GM12892 (cell line): ENCODE results near the gene KLF3.

Experiments
- DNase-seq: peaks from one replicate; pipeline ENCODE4 v3.0.0; 2011; ENCODE audit not compliant: insufficient read length
- FAIRE-seq: peaks from 2 replicates; lab custom pipeline; 2011; peaks lifted over from hg19 to GRCh38; lab: Jason Lieb, UNC
- POLR2A ChIP-seq: IDR thresholded peaks from 2 replicates; pipeline ENCODE4 v1.6.1; 2011; ENCODE audit warnings: low read depth, low read length, control low read depth
- POLR2AphosphoS5 ChIP-seq: IDR thresholded peaks from 2 replicates; pipeline ENCODE4 v1.6.1; 2011; ENCODE audit warnings: low read depth, low read length, control low read depth
- TAF1 ChIP-seq: IDR thresholded peaks from 2 replicates; pipeline ENCODE4 v1.6.1; 2011; ENCODE audit warnings: low read depth, mild to moderate bottlenecking, control low read depth, low read length, borderline replicate concordance

The KLF3 gene

DNA sequence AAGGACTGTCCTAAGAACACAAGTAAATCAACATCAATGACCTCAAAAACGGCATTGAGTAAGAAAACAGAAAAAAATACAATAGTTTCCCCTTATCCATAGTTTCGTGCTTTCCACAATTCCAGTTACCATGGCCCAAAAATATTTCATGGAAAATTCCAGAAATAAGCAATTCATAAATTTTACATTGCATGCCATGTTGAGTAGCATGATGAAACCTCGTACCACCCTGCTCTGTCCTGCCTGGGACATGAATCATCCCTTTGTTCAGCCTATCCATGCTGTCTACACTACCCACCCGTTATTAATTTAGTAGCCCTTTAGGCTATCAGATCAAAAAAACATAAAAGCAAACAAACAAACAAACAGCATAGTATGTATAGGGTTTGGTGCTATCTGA lies 51.1 kb downstream of the KLF3 start:
- no peak for FAIRE-seq
- no peak for TF ChIP-seq POLR2A
- no peak for TF ChIP-seq POLR2AphosphoS5
- no peak for TF ChIP-seq TAF1
- no peak for DNase-seq

DNA sequence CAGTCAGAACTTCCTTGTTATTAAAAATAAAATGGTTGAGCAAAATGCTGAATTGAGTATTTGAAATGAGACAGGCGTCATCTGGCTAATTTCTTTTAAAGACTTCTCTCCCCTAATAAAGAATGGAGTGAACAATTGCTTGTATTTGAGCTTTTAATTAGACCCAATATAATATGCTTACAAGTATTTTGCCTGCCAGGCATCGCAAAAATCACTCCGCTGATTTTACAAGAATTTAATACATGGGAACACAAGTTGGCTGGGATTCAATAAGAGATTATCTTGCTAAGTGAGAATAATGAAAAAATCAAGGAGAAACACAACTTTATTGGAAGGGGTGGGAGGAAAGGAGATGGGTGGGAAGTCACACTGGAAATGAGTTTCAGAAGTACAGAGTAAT lies 52.3 kb downstream of the KLF3 start:
- DNase-seq (no peak), FAIRE-seq (no peak)
- TF ChIP-seq POLR2AphosphoS5 (no peak), TAF1 (no peak), POLR2A (no peak)

DNA sequence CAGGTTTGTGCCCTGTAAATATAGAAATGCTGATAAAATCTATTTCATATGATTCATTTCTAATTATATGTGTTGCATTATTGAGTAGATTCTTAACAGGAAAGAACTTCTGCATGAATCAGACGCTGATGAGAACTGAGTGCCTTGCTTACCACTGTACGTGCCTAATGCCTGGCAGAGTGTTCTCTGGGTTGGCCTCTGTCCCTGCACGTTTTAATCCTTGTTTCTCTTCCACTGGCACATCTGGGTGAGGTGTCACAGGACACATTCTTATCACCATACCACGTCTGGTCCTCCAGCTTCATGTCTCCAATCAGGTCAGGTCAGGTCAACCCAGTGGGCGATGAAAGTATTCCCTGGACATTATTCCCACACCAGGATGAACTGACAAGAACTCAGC lies 53.6 kb downstream of the KLF3 start:
- FAIRE-seq (no peak), DNase-seq (no peak)
- no peak for TF ChIP-seq POLR2A
- TF ChIP-seq TAF1, result no peak
- TF ChIP-seq POLR2AphosphoS5, result no peak

DNA sequence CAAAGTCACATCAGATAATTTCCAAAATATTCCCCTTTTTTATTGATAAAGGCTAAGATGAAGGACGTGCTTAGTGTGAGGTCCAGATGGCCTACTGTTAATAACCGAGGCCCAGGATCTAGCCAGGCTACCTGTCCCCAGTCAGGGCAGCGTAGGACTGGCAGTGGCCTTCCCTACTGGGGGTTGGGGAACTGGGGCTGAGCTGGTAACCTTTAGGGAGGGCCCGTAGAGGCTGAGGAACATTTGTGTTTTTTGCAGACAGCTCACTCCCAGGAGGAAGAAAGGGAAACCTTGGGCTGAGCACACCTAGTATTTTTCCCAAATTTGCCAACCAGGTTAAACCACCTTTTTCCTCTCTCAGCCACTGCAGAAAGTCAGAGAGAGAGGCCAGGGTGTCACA lies 59.1 kb downstream of the KLF3 start:
- FAIRE-seq, result no peak
- no peak for TF ChIP-seq POLR2AphosphoS5
- TF ChIP-seq TAF1, result no peak
- TF ChIP-seq POLR2A, result no peak
- DNase-seq, result no peak

DNA sequence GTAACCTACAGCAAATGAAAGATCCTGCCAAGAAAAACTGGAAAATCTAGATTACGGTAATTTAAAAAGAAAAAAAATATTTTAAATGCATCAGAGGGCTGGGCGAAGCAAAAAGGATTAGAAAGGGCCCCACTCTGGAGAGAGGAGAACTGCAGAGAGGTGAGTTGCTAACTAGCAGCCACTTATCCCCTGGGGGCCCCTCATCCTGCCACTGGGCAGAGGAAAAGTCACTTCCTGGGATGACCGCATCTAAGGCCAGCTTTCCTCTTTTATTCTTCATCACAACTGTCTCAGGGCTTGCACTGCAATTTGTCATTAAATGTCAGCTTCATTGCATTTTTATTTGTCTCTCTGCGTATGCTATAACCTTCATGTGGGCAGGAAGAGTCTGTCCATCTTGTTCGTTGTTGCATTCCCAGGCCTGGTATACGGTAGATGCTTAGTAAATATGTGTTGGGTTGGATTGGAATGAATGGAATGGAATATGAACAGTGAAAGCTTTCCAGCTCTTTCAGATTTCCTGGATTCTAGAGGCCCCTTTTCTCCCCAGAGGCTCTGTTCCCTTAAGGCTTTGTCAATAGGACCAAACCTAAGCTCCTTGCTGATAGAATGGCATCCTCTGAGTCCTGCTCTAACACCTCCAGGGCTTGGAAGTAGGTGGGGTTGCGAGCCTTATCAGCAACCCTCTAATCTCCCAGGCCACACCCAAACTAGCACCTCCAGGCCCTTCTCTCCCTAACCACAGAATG lies 59.9 kb downstream of the KLF3 start:
- no peak for FAIRE-seq
- no peak for DNase-seq
- TF ChIP-seq POLR2A (no peak), POLR2AphosphoS5 (no peak), TAF1 (no peak)

DNA sequence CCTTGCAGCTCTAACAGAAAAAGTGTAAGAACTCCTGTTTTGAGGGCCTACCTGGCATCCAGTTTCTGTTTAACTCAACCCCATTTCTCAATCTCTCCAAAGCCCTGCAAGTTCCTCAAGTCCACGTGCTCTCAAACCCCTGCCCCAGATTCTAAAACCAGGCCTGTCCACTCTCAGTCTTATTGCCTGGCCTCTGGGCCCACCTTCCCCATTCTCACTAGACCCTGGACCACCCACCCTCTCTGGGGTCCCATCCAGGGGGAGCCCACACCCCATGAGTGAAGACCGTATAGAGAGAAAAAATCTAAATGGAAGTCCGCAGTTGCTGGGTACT lies 60.4 kb downstream of the KLF3 start:
- FAIRE-seq (no peak), DNase-seq (no peak)
- TF ChIP-seq TAF1, result no peak
- TF ChIP-seq POLR2AphosphoS5, result no peak
- no peak for TF ChIP-seq POLR2A

DNA sequence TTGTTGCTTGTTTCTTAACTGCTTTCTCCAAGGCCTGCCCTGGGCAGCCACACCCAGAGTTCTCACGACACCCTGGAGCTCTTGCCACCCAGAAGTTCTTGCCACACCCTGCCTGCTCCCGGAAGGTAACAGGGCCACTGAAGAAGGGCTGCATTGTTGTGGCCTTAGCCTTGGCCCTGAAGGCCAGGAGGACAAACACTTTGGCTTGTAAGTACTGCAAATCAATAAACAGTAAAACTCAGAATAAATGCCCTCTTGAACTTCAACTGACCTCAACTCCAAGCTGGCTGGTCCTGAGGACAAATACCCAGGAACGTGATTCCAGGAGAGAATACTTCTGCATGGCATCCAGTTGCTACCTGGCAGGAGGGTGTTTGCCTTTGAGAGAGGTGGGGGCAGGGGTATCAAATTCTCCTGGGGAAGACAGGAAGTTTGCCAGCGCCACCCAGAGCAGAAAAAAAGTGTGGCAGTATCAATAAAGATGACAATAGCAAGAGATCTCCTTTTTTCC lies 64.7 kb downstream of the KLF3 start:
- DNase-seq (no peak), FAIRE-seq (no peak)
- TF ChIP-seq TAF1 (no peak), POLR2A (no peak), POLR2AphosphoS5 (no peak)

DNA sequence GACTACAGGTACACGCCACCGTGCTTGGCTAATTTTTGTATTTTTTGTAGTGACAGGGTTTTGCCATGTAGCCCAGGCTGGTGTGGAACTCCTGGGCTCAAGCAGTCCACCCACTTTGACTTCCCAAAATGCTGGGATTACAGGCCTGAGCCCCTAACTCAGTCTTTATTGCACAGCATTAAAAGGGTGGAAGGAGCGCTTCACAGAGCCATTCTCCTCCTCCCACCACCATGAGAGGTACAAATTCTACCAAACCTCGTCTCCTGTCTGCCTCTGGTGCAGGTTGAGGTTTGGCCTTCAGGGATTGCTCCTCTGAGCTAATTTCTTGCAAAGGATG lies 66.5 kb downstream of the KLF3 start:
- no peak for FAIRE-seq
- DNase-seq, result no peak
- TF ChIP-seq POLR2A (no peak), POLR2AphosphoS5 (no peak), TAF1 (no peak)

DNA sequence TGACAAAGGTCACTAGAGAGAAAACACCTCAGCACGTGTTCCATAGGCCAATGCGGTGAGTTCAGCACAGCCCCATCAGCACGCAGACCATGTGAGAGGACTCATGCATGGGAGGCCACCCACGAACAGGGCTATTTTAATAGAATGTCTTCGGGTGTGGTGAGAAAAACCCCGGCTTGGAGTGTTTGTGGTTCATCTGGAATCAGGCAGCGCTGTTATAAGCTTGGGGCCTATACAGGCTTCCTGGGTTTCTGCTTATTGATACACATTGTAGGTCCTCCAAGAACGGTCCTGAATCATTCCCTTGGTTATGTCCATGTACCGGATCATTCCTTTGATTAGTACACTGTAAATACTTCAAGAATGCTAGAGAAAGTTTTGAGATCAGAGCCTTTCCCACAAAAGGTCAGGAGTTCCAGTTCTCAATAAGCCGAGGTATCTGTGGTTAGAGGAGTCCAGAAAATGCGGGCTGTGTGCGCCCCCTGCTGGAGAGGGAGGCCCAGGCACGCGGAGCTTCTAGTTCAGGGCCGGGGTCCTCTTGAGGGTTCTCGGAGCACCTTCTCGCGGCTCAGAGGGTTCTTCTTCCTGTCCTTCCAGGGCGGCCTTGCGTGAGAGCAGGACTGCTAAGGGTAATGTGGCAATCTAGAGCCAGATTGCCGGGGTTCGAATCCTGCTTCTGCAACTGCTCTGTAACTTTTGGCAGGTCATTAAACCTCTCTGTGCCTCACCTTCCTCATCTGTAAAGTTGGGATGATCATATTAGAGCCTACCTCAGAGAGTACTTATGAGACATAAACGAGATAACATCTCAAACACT lies 67.0 kb downstream of the KLF3 start:
- DNase-seq (peak; percentile 39), FAIRE-seq (peak; percentile 83)
- TF ChIP-seq POLR2A, result no peak
- TF ChIP-seq TAF1, result no peak
- TF ChIP-seq POLR2AphosphoS5, result no peak

DNA sequence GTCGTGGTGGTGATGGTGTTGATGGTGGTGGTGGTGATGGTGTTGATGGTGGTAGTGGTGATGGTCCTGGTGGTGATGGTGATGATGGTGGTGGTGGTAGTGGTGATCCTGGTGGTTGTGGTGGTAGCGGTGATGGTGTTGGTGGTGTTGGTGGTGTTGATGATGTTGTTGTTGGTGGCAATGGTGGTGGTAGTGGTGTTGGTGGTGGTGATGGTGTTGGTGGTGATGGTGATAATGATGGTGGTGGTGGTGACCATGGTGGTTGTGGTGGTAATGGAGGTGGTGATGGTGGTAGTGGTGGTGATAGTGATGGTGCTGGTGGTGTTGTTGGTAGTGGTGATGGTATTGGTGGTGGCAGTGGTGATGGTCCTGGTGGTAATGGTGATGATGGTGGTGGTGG lies 69.7 kb downstream of the KLF3 start:
- FAIRE-seq, result no peak
- TF ChIP-seq POLR2A, result no peak
- no peak for TF ChIP-seq TAF1
- no peak for DNase-seq

DNA sequence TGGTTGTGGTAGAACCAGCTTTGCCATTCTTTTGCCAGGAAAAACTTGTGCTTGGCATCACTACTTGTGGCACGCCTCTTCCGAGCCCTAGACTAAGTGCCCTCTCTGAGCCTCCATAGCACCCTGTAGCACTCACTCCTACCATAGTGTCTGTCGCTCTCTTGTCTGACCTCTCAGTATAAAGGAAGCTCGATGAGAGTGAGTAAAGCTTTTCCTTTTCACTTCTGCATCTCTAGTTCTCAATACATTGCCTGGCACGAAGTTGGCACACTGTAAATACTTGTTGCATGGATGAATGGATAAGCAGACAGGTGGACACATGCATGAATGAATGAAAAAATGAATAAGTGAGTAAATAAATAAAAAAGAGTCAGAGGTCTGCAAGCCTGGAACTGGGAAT lies 70.4 kb downstream of the KLF3 start:
- no peak for TF ChIP-seq TAF1
- no peak for TF ChIP-seq POLR2AphosphoS5
- TF ChIP-seq POLR2A, result no peak
- FAIRE-seq, result no peak
- no peak for DNase-seq

DNA sequence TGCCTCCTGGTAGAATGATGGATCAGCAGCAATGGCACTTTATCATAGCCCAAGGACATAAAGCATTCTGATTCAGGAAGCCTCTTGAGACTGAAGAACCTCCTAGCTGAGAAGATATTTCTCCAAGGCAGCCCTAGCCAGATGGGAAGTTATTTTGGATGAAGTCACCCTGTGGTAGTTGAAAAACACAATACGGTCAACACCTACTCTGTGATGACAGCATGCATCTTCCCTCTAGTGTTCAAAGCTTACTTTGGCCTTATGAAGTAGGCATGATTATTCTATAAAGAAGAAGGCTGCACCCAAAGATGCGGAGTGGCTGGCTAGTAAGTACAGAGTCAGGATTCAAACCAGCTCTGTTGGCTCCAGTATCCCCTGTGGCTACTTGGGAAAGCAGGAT lies 70.9 kb downstream of the KLF3 start:
- FAIRE-seq (no peak), DNase-seq (no peak)
- TF ChIP-seq TAF1 (no peak), POLR2A (no peak)

DNA sequence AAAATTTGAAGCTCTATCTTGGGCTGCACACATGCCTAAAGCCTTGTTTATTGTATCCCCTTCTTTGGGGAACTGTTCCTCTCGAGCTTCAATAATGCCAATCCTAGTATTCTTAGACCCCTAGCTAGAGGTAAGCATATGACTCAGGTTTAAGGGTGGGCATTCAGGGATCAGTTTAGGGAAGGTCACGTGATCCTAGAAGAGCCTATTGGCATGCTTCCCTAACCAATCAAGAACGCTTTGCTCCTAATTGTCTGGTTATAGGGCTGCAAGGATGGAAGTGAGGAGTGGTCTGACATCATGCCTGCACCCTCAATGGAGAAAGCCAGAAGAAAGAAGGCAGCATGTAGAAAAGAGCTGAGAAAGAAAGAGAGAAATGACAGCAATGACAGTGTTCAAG lies 71.9 kb downstream of the KLF3 start:
- TF ChIP-seq TAF1 (no peak), POLR2AphosphoS5 (no peak), POLR2A (no peak)
- no peak for DNase-seq
- FAIRE-seq, result no peak
